H1 (cell line): ENCODE measurements around the gene EXOSC1. TPM values are rescaled to one million over a fixed set of nuclear protein-coding genes. Genes with fewer than 3 reads are reported as not detected.

Experiments
- CTCF ChIA-PET: fragments of 300-600 bp; sonication (Branson Sonifier 250); formaldehyde crosslinking; loops from one replicate; lab custom pipeline; 2021; ENCODE audit not compliant: partially characterized antibody; lab: Charles Lee
- POLR2A ChIA-PET: fragments of 300-600 bp; sonication (Branson Sonifier 250); formaldehyde crosslinking; loops from one replicate; lab custom pipeline; 2021; ENCODE audit warnings: inconsistent platforms; ENCODE audit not compliant: partially characterized antibody; lab: Charles Lee
- DNase-seq, 2 experiments: peaks; one replicate each; pipeline versions ENCODE4 v3.0.0 to v3.0.0-alpha.2; 2010 to 2022; ENCODE audit warnings: low spot score in 2 of 2, low read depth in 1 of 2, mixed read lengths in 1 of 2
- FAIRE-seq: peaks from 2 replicates; lab custom pipeline; 2011; peaks lifted over from hg19 to GRCh38; lab: Jason Lieb, UNC
- H2AFZ ChIP-seq: 2 replicates; pipeline ENCODE4 v1.8.1; 2012; ENCODE audit warnings: low read length, inconsistent platforms
- H2AK5ac ChIP-seq: 2 replicates; pipeline ENCODE4 v1.6.1; 2013; ENCODE audit warnings: low read depth, low read length
- H2BK120ac ChIP-seq: replicated peaks from 2 replicates; pipeline ENCODE3; 2013; ENCODE audit warnings: low read depth, low read length, inconsistent platforms
- H2BK12ac ChIP-seq: 2 replicates; pipeline ENCODE4 v1.6.1; 2013; ENCODE audit warnings: low read depth, low read length
- H2BK15ac ChIP-seq: 2 replicates; pipeline ENCODE4 v1.6.1; 2013; ENCODE audit warnings: low read length
- H2BK20ac ChIP-seq: 2 replicates; pipeline ENCODE4 v1.6.1; 2013; ENCODE audit warnings: low read length
- H2BK5ac ChIP-seq: 2 replicates; pipeline ENCODE4 v1.6.1; 2013; ENCODE audit warnings: low read depth, low read length
- H3K14ac ChIP-seq: 2 replicates; pipeline ENCODE4 v1.6.1; 2013; ENCODE audit warnings: inconsistent platforms; ENCODE audit not compliant: insufficient read length
- H3K18ac ChIP-seq: 2 replicates; pipeline ENCODE4 v1.6.1; 2013; ENCODE audit warnings: low read length; ENCODE audit errors: extremely low read depth
- H3K23ac ChIP-seq: 2 replicates; pipeline ENCODE4 v1.6.1; 2013; ENCODE audit warnings: inconsistent platforms; ENCODE audit not compliant: insufficient read length
- H3K23me2 ChIP-seq: 2 replicates; pipeline ENCODE4 v1.6.1; 2013; ENCODE audit warnings: low read depth, low read length
- H3K27ac ChIP-seq: 2 replicates; pipeline ENCODE4 v1.6.1; 2011; ENCODE audit warnings: low read depth, low read length, inconsistent platforms
- H3K27me3 ChIP-seq, 4 experiments: replicated peaks in 1 of 4; 1 replicate in 1 of 4; 2 replicates in 3 of 4; pipeline versions ENCODE4 v1.6.1 to v1.8.1; 2011 to 2013; ENCODE audit warnings: low read length in 3 of 4, mild to moderate bottlenecking in 3 of 4, inconsistent platforms in 2 of 4, mixed read lengths in 2 of 4, moderate library complexity in 1 of 4; ENCODE audit not compliant: control insufficient read depth in 3 of 4, insufficient read depth in 3 of 4; ENCODE audit errors: extremely low read depth in 1 of 4
- H3K36me3 ChIP-seq, 4 experiments: 2 replicates each; pipeline versions ENCODE4 v1.6.1 to v1.8.1; 2011 to 2013; ENCODE audit warnings: mild to moderate bottlenecking in 4 of 4, low read length in 3 of 4, moderate library complexity in 2 of 4, control low read depth in 1 of 4, inconsistent platforms in 1 of 4; ENCODE audit not compliant: insufficient read depth in 4 of 4, control insufficient read depth in 2 of 4
- H3K4ac ChIP-seq: replicated peaks from 2 replicates; pipeline ENCODE3; 2013; ENCODE audit warnings: low read length, low read depth, mixed read lengths, inconsistent platforms; ENCODE audit not compliant: insufficient read length
- H3K4me1 ChIP-seq, 4 experiments: replicated peaks in 1 of 4; 1 replicate in 1 of 4; 2 replicates in 3 of 4; pipeline versions ENCODE4 v1.6.1 to v1.8.1; 2011 to 2013; ENCODE audit warnings: low read length in 3 of 4, inconsistent platforms in 2 of 4, mixed read lengths in 1 of 4; ENCODE audit not compliant: insufficient read depth in 4 of 4, control insufficient read depth in 3 of 4
- H3K4me2 ChIP-seq, 2 experiments: 2 replicates each; pipeline versions ENCODE4 v1.6.1 to v1.8.1; 2011 to 2013; ENCODE audit warnings: low read depth in 2 of 2, low read length in 2 of 2, control low read depth in 1 of 2, inconsistent platforms in 1 of 2, mild to moderate bottlenecking in 1 of 2; ENCODE audit not compliant: insufficient read depth in 1 of 2
- H3K4me3 ChIP-seq, 4 experiments: fragments of 200-600, 300-600 bp in 1 of 4; sonication (generic), shearing (Covaris generic), sonication (Bioruptor Twin) in 1 of 4; 2 replicates each; pipeline versions ENCODE4 v1.5.1 to v1.8.1; 2011 to 2016; ENCODE audit warnings: low read length in 4 of 4, low read depth in 3 of 4, control low read depth in 2 of 4, inconsistent platforms in 2 of 4, mild to moderate bottlenecking in 2 of 4, mixed read lengths in 1 of 4, moderate library complexity in 1 of 4; ENCODE audit not compliant: insufficient read depth in 2 of 4; ENCODE audit errors: extremely low read depth in 1 of 4
- H3K56ac ChIP-seq: replicated peaks from 2 replicates; pipeline ENCODE3; 2013; ENCODE audit warnings: low read depth, mild to moderate bottlenecking, mixed read lengths, low read length, inconsistent platforms; ENCODE audit not compliant: insufficient read length
- H3K79me1 ChIP-seq: 2 replicates; pipeline ENCODE4 v1.6.1; 2013; ENCODE audit warnings: low read depth, low read length, control low read depth
- H3K79me2 ChIP-seq, 2 experiments: 2 replicates each; pipeline versions ENCODE4 v1.6.1 to v1.8.1; 2012 to 2013; ENCODE audit warnings: low read length in 2 of 2, mild to moderate bottlenecking in 2 of 2, inconsistent platforms in 1 of 2; ENCODE audit not compliant: insufficient read depth in 2 of 2, control insufficient read depth in 1 of 2
- H3K9ac ChIP-seq, 4 experiments: replicated peaks in 1 of 4; 1 replicate in 1 of 4; 2 replicates in 3 of 4; pipeline versions ENCODE4 v1.6.1 to v1.8.1; 2011 to 2013; ENCODE audit warnings: low read depth in 3 of 4, low read length in 3 of 4, control low read depth in 2 of 4, mild to moderate bottlenecking in 2 of 4, moderate library complexity in 2 of 4, inconsistent platforms in 1 of 4; ENCODE audit errors: extremely low read depth in 1 of 4
- H3K9me3 ChIP-seq, 2 experiments: 2 replicates each; pipeline versions ENCODE4 v1.6.1 to v1.8.1; 2012 to 2013; ENCODE audit warnings: mild to moderate bottlenecking in 2 of 2, moderate library complexity in 2 of 2, control low read depth in 1 of 2, inconsistent platforms in 1 of 2, low read depth in 1 of 2, low read length in 1 of 2, mixed read lengths in 1 of 2; ENCODE audit not compliant: insufficient read depth in 2 of 2
- H4K20me1 ChIP-seq, 2 experiments: replicated peaks in 1 of 2; 2 replicates each; pipeline versions ENCODE3 to v1.8.1; 2011 to 2013; ENCODE audit warnings: inconsistent platforms in 2 of 2, low read length in 2 of 2, mild to moderate bottlenecking in 1 of 2; ENCODE audit not compliant: insufficient read depth in 2 of 2, control insufficient read depth in 1 of 2
- H4K5ac ChIP-seq: 2 replicates; pipeline ENCODE4 v1.6.1; 2013; ENCODE audit warnings: low read length, low read depth, mixed read lengths, inconsistent platforms; ENCODE audit not compliant: insufficient read length
- H4K8ac ChIP-seq: 2 replicates; pipeline ENCODE4 v1.8.0; 2013; ENCODE audit warnings: mild to moderate bottlenecking, moderate library complexity, low read length, inconsistent platforms; ENCODE audit not compliant: insufficient read depth; ENCODE audit errors: extremely low read depth
- H4K91ac ChIP-seq: replicated peaks from 2 replicates; pipeline ENCODE3; 2013; ENCODE audit warnings: low read length, mixed read lengths, inconsistent platforms; ENCODE audit not compliant: insufficient read length
- BRCA1 ChIP-seq: IDR thresholded peaks from 2 replicates; pipeline ENCODE4 v1.6.1; 2012; ENCODE audit warnings: low read depth, low read length, improper control_type of control experiment
- CREB1 ChIP-seq: IDR thresholded peaks from 2 replicates; pipeline ENCODE4 v1.6.1; 2012; ENCODE audit warnings: inconsistent platforms
- EP300 ChIP-seq, 2 experiments: IDR thresholded peaks; 1 replicate in 1 of 2; 2 replicates in 1 of 2; pipeline ENCODE4 v1.6.1; 2011 to 2012; ENCODE audit warnings: low read depth in 2 of 2, low read length in 2 of 2, mild to moderate bottlenecking in 2 of 2, borderline replicate concordance in 1 of 2, inconsistent platforms in 1 of 2, moderate library complexity in 1 of 2
- FOSL1 ChIP-seq: IDR thresholded peaks from 2 replicates; pipeline ENCODE4 v1.6.1; 2011; ENCODE audit warnings: mild to moderate bottlenecking, low read depth, low read length, moderate library complexity; ENCODE audit not compliant: insufficient read depth
- HDAC2 ChIP-seq, 2 experiments: fragments of 300-600 bp in 1 of 2; sonication (generic) in 1 of 2; IDR thresholded peaks; 2 replicates each; pipeline ENCODE4 v1.6.1; 2011 to 2012; ENCODE audit warnings: low read depth in 2 of 2, low read length in 2 of 2, mild to moderate bottlenecking in 2 of 2, moderate library complexity in 2 of 2, borderline replicate concordance in 1 of 2, inconsistent platforms in 1 of 2
- JUN ChIP-seq: IDR thresholded peaks from 2 replicates; pipeline ENCODE4 v1.6.1; 2011; ENCODE audit warnings: low read depth, mild to moderate bottlenecking, improper control_type of control experiment, low read length
- MAFK ChIP-seq: IDR thresholded peaks from 2 replicates; pipeline ENCODE4 v1.6.1; 2012; ENCODE audit warnings: low read depth, mild to moderate bottlenecking, improper control_type of control experiment, low read length
- SP1 ChIP-seq: IDR thresholded peaks from 2 replicates; pipeline ENCODE4 v1.6.1; 2011; ENCODE audit warnings: low read depth, low read length
- SP2 ChIP-seq: IDR thresholded peaks from 2 replicates; pipeline ENCODE4 v1.6.1; 2012; ENCODE audit warnings: mild to moderate bottlenecking, low read length, inconsistent platforms
- TAF1 ChIP-seq: IDR thresholded peaks from 2 replicates; pipeline ENCODE4 v1.6.1; 2011; ENCODE audit warnings: mild to moderate bottlenecking, low read depth, low read length
- TAF7 ChIP-seq: optimal IDR thresholded peaks from 2 replicates; pipeline ENCODE3; 2011; ENCODE audit warnings: low read depth, mild to moderate bottlenecking, inconsistent platforms, low read length, moderate library complexity, borderline replicate concordance
- USF2 ChIP-seq: IDR thresholded peaks from 2 replicates; pipeline ENCODE4 v1.6.1; 2011; ENCODE audit warnings: low read length, improper control_type of control experiment
- WGBS, 2 experiments: shearing (Covaris generic) in 1 of 2; methylation state at CpG; one replicate each; pipeline versions ENCODE4 v1.1.6 to v1.1.7; 2013 to 2015; ENCODE audit warnings: low lambda C conversion rate in 2 of 2, mixed read lengths in 2 of 2, inconsistent platforms in 1 of 2, low coverage in 1 of 2, missing lambda C conversion rate in 1 of 2; ENCODE audit not compliant: insufficient replicate concordance in 2 of 2, insufficient coverage in 1 of 2, insufficient read length in 1 of 2; ENCODE audit errors: extremely low coverage in 1 of 2, missing lambda C conversion rate in 1 of 2; 5-methylcytosine and 5-hydroxymethylcytosine counted together
- polyA plus RNA-seq, 7 experiments: library from polyadenylated mRNA; depleted of rRNA in 3 of 7; stranded (reverse) in 5 of 7; unstranded in 2 of 7; fragments of >200 nt in 5 of 7; fragments of 200-250 nt in 2 of 7; gene quantifications; 1 replicate in 5 of 7; 2 replicates in 1 of 7; 4 replicates in 1 of 7; pipeline versions ENCODE4 v1.2.1 to v1.2.3, GENCODE V29; 2011 to 2013; ENCODE audit warnings: missing spikeins in 2 of 7, mixed read lengths in 2 of 7
- total RNA-seq: library from RNA; stranded (reverse); fragmentation: NEBNext Ultra II Directional; extraction: Animal tissue kit (Norgen Biotek cat#: 25700); gene quantifications from 2 replicates; pipeline ENCODE4 v1.2.1, GENCODE V29; 2021

EXOSC1 gene
- total and polyA plus RNA-seq, 2 of the 8 experiments (the other 6 are each of a cell fraction or from before 2014, with no cell fraction given): 52.1 to 68.1 TPM

GRCh38 chr10:97483506-97483905 is 37.7 kb upstream of the EXOSC1 start:
- Histone ChIP-seq H4K91ac (no peak overlapping the region), H3K23me2 (no peaks in the 10 kb centered on the region), H3K18ac (no peak overlapping the region), H2BK5ac (no peak overlapping the region), H3K79me2 (peaks cover 0 to 52% of the 10 kb centered on the region in 2 experiments; a peak in 2 of 4 replicates), H2BK15ac (no peak overlapping the region), H3K9me3 (no peaks in the 10 kb centered on the region), H3K36me3 (peaks cover 0 to 19% (median 3%) of the 10 kb centered on the region in 4 experiments; a peak in 4 of 8 replicates), H3K79me1 (peaks cover 9% of the 10 kb centered on the region), H2AK5ac (no peak overlapping the region), H4K5ac (no peak overlapping the region), H3K4me3 (no peak overlapping the region), H3K23ac (no peak overlapping the region), H3K4me2 (no peak overlapping the region), H4K8ac (0 out of 2 replicates have a peak overlapping the region, but pooled peaks have one; percentile 11), H3K27ac (no peak overlapping the region), H2BK120ac (no peak overlapping the region), H3K4ac (no peak overlapping the region), H3K27me3 (no peaks in the 10 kb centered on the region), H3K56ac (no peak overlapping the region), H3K4me1 (peaks cover 8 to 16% (median 11%) of the 10 kb centered on the region in 4 experiments; a peak in 6 of 7 replicates), H3K14ac (no peak overlapping the region), H3K9ac (no peak overlapping the region; a peak in 2 of 7 replicates), H4K20me1 (peaks cover 0 to 3% of the 10 kb centered on the region in 2 experiments), H2AFZ (no peak overlapping the region), H2BK20ac (no peak overlapping the region), H2BK12ac (no peak overlapping the region)
- 79% methylated on average over 3 of the region's 3 CpGs; no CpG with 5 or more reads in 1 of the 2 experiments for WGBS, 2 experiments
- POLR2A ChIA-PET: interaction anchor here (0.8 to 2.0 kb wide), 3 partner anchors 9 to 16 kb away, joined by 3 to 5 read pairs (median 4); no protein-coding TSS in a partner anchor
- FAIRE-seq: no peak
- CTCF ChIA-PET: interaction anchor here (2.1 to 4.5 kb wide), 2 partner anchors 51 to 88 kb away, joined by 6 to 18 read pairs; no protein-coding TSS in a partner anchor
- no peak for DNase-seq
- TF ChIP-seq MAFK (no peak), USF2 (no peak), HDAC2 (IDR thresholded peaks at IDR 0.05; ENCODE audit: borderline replicate concordance in 1 of 2, low read depth in 2 of 2, low read length in 2 of 2) (no peak), JUN (no peak), EP300 (IDR thresholded peaks at IDR 0.05; ENCODE audit: borderline replicate concordance in 1 of 2, low read depth in 2 of 2, low read length in 2 of 2) (no peak), FOSL1 (no peak), SP1 (no peak), TAF1 (no peak), CREB1 (no peak), TAF7 (no peak), BRCA1 (no peak), SP2 (no peak)
